ENCODE data around the gene PISD.

PISD gene

GRCh38 chr22:31652088-31652487 is 9.9 kb downstream of the PISD start:
- no peak for DNase-seq

GRCh38 chr22:31651664-31652063 is 10.4 kb downstream of the PISD start:
- DNase-seq, result no peak

GRCh38 chr22:31650391-31650790 is 11.6 kb downstream of the PISD start:
- no peak for DNase-seq

- no peak for DNase-seq
Measured at GRCh38 chr22:31647523-31648320, 14.3 kb downstream of the PISD start.

- no peak for DNase-seq
Measured at GRCh38 chr22:31647066-31647465, 14.9 kb downstream of the PISD start.

GRCh38 chr22:31646186-31647019 is 15.6 kb downstream of the PISD start:
- DNase-seq, result peak; percentile 82

- no peak for DNase-seq
Measured at GRCh38 chr22:31639436-31640039, 22.5 kb downstream of the PISD start.

GRCh38 chr22:31637891-31638618 is 24.0 kb downstream of the PISD start:
- peak; percentile 49 for DNase-seq

- peak; percentile 51 for DNase-seq
Measured at GRCh38 chr22:31637447-31637890, 24.5 kb downstream of the PISD start.

GRCh38 chr22:31635638-31636306 is 26.2 kb downstream of the PISD start:
- DNase-seq, result no peak

- no peak for DNase-seq
Measured at GRCh38 chr22:31631436-31631835, 30.6 kb downstream of the PISD start.

- DNase-seq, result peak; percentile 93
Measured at GRCh38 chr22:31630331-31631329, 31.4 kb downstream of the PISD start.

GRCh38 chr22:31629741-31630184 is 32.3 kb downstream of the PISD start:
- DNase-seq, result peak; percentile 53

GRCh38 chr22:31628969-31629708 is 32.9 kb downstream of the PISD start:
- DNase-seq, result no peak

GRCh38 chr22:31628362-31628761 is 33.7 kb downstream of the PISD start:
- peak; percentile 44 for DNase-seq

GRCh38 chr22:31627223-31627731 is 34.7 kb downstream of the PISD start:
- DNase-seq, result no peak

- no peak for DNase-seq
Measured at GRCh38 chr22:31626427-31627150, 35.4 kb downstream of the PISD start.

GRCh38 chr22:31625661-31626426 is 36.2 kb downstream of the PISD start:
- peak; percentile 86 for DNase-seq
